ENCODE data around the gene CD44.

Gene CD44

DNA sequence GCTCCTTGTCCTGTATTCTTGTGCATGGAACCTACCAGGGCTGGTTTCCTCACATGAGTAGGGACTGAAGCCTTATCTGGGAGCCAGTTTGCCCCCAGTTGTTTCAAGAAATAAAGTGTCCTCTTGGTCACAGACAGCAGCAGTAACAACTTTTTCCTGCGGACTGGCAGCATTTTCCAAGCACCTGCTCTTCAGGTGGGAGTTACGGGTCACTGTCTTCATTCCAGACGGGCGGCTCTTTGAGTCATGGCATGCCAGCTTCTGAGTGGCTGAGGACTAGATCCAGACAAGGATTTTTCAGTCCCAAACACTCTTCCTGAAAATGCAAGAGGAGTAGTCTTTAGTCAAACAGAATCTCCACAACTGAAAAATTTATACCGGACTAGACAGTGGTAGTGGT, 2.7 kb upstream of the CD44 start:
- TF ChIP-seq, protein P1, sequence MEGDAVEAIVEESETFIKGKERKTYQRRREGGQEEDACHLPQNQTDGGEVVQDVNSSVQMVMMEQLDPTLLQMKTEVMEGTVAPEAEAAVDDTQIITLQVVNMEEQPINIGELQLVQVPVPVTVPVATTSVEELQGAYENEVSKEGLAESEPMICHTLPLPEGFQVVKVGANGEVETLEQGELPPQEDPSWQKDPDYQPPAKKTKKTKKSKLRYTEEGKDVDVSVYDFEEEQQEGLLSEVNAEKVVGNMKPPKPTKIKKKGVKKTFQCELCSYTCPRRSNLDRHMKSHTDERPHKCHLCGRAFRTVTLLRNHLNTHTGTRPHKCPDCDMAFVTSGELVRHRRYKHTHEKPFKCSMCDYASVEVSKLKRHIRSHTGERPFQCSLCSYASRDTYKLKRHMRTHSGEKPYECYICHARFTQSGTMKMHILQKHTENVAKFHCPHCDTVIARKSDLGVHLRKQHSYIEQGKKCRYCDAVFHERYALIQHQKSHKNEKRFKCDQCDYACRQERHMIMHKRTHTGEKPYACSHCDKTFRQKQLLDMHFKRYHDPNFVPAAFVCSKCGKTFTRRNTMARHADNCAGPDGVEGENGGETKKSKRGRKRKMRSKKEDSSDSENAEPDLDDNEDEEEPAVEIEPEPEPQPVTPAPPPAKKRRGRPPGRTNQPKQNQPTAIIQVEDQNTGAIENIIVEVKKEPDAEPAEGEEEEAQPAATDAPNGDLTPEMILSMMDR (IDR thresholded peaks at IDR 0.05): no peak

DNA sequence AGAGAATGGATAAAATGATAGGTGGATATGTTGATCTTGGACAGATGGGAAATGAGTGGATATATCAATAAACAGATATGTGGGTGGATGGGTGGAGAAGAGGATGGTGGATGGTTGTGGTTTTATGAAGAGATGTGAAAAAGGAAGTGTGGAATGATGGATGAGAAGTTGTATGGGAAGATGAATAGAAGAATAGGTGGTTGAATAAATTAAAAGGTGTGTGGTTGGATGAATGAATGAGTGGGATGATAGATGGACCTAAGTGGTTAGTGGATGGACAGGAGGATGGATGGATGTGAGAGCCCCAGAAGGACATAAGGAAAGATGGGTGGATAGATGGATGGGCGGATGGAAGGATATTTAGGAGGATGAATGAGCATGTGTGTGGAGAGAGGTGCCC, 913 bp upstream of the CD44 start:
- TF ChIP-seq, protein P1 (IDR thresholded peaks at IDR 0.05): no peak

DNA sequence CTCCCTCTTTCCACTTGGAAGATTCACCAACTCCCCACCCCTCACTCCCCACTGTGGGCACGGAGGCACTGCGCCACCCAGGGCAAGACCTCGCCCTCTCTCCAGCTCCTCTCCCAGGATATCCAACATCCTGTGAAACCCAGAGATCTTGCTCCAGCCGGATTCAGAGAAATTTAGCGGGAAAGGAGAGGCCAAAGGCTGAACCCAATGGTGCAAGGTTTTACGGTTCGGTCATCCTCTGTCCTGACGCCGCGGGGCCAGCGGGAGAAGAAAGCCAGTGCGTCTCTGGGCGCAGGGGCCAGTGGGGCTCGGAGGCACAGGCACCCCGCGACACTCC, 397 bp upstream of the CD44 start:
- TF ChIP-seq, protein P1 (IDR thresholded peaks at IDR 0.05): no peak

DNA sequence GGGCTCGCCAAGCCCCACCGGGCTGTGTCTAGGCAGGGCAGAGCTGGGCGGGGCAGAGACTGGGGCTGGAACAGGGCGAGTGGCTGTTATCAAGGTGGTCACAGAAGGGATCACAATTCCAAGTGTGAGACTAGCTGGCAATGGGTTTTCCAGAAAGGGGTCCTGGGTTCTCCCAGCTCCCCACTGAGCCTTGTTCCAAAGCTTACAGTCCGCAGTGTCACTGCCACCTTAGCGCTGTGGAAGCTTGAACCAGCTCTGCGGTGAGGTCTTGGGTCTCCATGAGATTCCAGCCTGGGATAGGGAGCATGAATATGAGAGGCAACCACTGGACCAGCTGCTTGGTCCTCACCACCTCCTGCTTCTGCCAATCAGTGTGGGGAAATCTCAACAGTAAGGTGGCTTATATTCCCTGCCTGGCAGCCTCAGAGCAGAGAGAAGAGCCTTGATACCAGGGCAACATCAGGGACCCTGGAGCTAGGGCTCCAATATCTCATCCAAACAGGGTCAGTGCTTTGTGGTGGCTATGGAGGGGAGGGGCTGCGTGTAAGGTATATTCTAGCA, 831 bp downstream of the CD44 start:
- TF ChIP-seq, protein P1 (IDR thresholded peaks at IDR 0.05): no peak

DNA sequence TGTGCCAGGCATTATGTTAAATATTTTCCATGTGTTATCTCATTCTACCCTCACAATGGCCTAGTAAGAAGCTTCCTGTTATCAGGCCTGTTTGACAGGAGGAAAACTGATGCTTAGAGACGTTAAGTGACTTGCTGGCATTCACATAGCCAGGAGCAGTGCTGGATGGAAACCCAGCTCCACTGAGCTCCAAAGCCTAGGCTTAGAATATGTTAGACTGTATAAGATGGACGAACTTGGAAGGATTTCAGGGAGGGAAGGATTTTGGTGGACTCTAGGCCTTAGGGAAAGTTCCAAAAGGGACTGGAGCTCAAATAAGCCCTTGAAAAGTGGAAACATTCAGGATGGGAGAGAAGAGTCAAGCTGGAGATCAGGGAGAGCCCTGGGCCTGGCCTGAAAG, 2.1 kb downstream of the CD44 start:
- TF ChIP-seq, protein P1 (IDR thresholded peaks at IDR 0.05): no peak

DNA sequence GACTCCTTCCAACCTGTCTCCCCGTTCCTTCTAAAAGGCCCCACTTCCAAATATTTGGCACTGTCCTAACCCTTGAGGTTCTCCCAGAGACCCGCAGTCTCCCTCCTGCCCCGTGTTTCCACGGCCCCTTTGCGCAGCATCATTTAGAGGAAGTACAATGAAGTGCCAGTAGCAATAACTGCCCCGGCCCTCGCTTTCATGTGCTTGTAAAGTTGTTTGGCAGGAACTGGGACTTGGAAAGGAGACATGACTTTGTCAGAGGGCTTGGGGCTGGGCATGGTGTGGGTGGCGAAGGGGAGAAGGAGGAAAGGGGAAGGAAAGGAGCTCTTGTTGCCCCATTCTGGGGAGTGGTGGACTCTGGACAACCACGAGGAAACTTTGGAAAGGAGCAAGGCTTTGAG, 2.6 kb downstream of the CD44 start:
- TF ChIP-seq, protein P1 (IDR thresholded peaks at IDR 0.05): no peak

DNA sequence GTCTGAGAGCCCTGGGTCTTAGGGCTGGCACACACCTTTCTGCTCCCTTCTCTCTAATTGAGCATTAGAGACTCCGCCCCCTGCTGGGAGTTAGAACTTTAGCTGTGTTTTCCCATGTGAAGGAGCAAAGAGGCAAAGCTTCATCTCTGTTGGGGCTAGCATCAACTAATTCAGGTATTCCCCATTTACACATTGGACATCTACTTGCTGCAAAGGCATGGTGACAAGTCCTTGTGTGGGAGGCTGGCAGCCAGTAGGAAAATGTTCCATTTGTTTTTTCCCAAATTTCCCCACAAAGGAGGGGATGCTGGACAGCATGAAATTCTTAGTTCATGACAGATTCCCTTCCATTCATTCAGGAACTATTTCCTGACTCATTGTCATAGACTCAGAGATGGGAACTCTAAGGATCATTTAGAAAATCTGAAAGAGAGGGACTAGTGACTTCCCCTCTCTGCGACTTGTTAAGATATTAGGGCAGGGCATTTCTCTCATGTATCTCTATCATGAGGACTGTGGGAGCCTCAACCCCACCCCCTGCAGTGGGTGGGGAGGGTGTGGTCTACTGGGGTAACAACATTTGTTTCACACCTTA, 3.6 kb downstream of the CD44 start:
- TF ChIP-seq, protein P1 (IDR thresholded peaks at IDR 0.05): peak; percentile 27; the same call in 1 of the 2 replicates
